K562 (cell line): Measurements from ENCODE around the gene DCAF4. TPM values are rescaled to one million over a fixed set of nuclear protein-coding genes. Genes with fewer than 3 reads are reported as not detected.

Experiments used
- CREB3L1 ChIP-seq: fragments of 450-650 bp; IDR thresholded peaks from 2 replicates; pipeline ENCODE4 v1.6.1; 2014; ENCODE audit warnings: low read depth, mild to moderate bottlenecking, moderate library complexity, borderline replicate concordance
- CUX1 ChIP-seq: fragments of 200-800 bp; sonication (Bioruptor generic); IDR thresholded peaks from 2 replicates; pipeline ENCODE4 v1.6.1; 2016; ENCODE audit warnings: missing genetic modification characterization, missing compliant biosample characterization
- ESRRB ChIP-seq: fragments of 250-450 bp; sonication (Bioruptor Pico); IDR thresholded peaks from 2 replicates; pipeline ENCODE4 v1.5.0; 2020; ENCODE audit warnings: mild to moderate bottlenecking, moderate library complexity, borderline replicate concordance
- HCFC1 ChIP-seq: IDR thresholded peaks from 2 replicates; pipeline ENCODE4 v1.6.1; 2012; ENCODE audit warnings: low read depth, low read length, improper control_type of control experiment
- HIVEP1 ChIP-seq: fragments of 250-450 bp; sonication (Bioruptor Pico); IDR thresholded peaks from 2 replicates; pipeline ENCODE4 v1.4.0; 2020; ENCODE audit warnings: mild to moderate bottlenecking
- KLF16 ChIP-seq: IDR thresholded peaks from 2 replicates; pipeline ENCODE4 v1.6.1; 2016; ENCODE audit warnings: antibody characterized with exemption
- MTA2 ChIP-seq: fragments of 450-650 bp; IDR thresholded peaks from 2 replicates; pipeline ENCODE4 v1.6.1; 2016; ENCODE audit warnings: low read depth
- YBX1 ChIP-seq: fragments of 450-650 bp; IDR thresholded peaks from 2 replicates; pipeline ENCODE4 v1.7.1; 2016; ENCODE audit warnings: mild to moderate bottlenecking
- ZNF407 ChIP-seq: fragments of 450-650 bp; IDR thresholded peaks from 2 replicates; pipeline ENCODE4 v1.6.1; 2016; ENCODE audit warnings: low read depth
- ZNF57 ChIP-seq: fragments of 450-650 bp; formaldehyde crosslinking; IDR thresholded peaks from 2 replicates; pipeline ENCODE4 v1.4.0; 2020; ENCODE audit warnings: mild to moderate bottlenecking, moderate library complexity
- ZNF583 ChIP-seq: fragments of 250-450 bp; sonication (Bioruptor Pico); IDR thresholded peaks from 2 replicates; pipeline ENCODE4 v1.4.0; 2020
- polyA plus RNA-seq, 8 experiments: library from polyadenylated mRNA; depleted of rRNA in 4 of 8; stranded (reverse) in 5 of 8; unstranded in 3 of 8; fragments of >200 nt; fragmentation: Nextera tagmentation in 2 of 8; fragmentation: Illumina TruSeq in 1 of 8; extraction: Ambion mirVana in 2 of 8; extraction: Trizol in 1 of 8; gene quantifications; 2 replicates each; pipeline versions ENCODE4 v1.2.1 to v1.2.3, GENCODE V29; 2011 to 2014; ENCODE audit warnings: inconsistent platforms in 1 of 8, missing spikeins in 1 of 8
- total RNA-seq, 7 experiments: library from RNA; depleted of rRNA in 6 of 7; stranded (reverse); fragments of >200 nt in 6 of 7; fragmentation: Illumina TruSeq in 2 of 7; extraction: Trizol in 2 of 7; gene quantifications; 2 replicates each; pipeline versions ENCODE4 v1.2.1 to v1.2.3, GENCODE V29; 2011 to 2021; ENCODE audit warnings: low replicate concordance in 1 of 7

The DCAF4 gene
- total and polyA plus RNA-seq, 9 of the 15 experiments (the other 6 are each of a cell fraction or from before 2014, with no cell fraction given): 2.7 to 49.2 (median 22.9) TPM

- no peak for TF ChIP-seq ZNF407
- TF ChIP-seq YBX1: no peak
- TF ChIP-seq ESRRB: no peak
- no peak for TF ChIP-seq CUX1 (CRISPR knock-in tag)
- TF ChIP-seq HCFC1: no peak
- TF ChIP-seq ZNF57: no peak
- no peak for TF ChIP-seq KLF16
- TF ChIP-seq ZNF583: no peak
- no peak for TF ChIP-seq CREB3L1
- TF ChIP-seq MTA2: no peak
- TF ChIP-seq HIVEP1 (CRISPR knock-in tag): no peak
Measured at GRCh38 chr14:72945356-72946027, 19.2 kb downstream of the DCAF4 start (continued).
